Measurements from ENCODE around the gene NDC1.

DNA sequence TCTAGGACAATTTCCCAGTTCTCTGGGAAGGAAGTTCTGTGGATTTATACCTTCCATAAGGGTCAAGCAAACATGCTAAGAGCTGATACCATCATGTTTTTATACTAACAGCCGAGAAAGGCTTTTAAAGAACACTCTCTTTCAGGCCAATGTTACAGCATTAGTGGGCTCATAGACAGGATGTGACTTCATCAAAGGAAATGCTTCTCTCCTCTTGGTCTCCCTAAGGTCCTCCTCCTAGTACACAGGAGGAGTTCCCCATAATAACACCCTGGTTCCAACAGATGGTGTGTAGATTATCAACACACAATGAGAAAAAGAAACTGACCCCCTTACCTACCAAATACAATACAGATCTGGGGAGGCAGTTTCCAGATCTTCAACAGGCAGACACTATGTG, 72.4 kb downstream of the NDC1 start:
- TF ChIP-seq CTCF (conservative IDR thresholded peaks at IDR 0.05 in 1 of 2, IDR thresholded peaks at IDR 0.05 in 1 of 2; ENCODE audit: extremely low read depth in 1 of 2, insufficient read depth in 1 of 2, low read depth in 1 of 2, low read length in 2 of 2) = no peak
- no peak for TF ChIP-seq EZH2 (IDR thresholded peaks at IDR 0.05; ENCODE audit: borderline replicate concordance, low read length)

All from mammary epithelial cell (primary cell).